Parathyroid adenoma (tissue), 2 donors: Measurements from ENCODE around the gene NRXN3.

ENCODE experiments used
- H2AFZ ChIP-seq: fragments of 300-600 bp; sonication (generic); one replicate; pipeline ENCODE4 v1.7.0; 2017; ENCODE audit warnings: antibody characterized with exemption, mild to moderate bottlenecking
- H3K27ac ChIP-seq: fragments of 300-600 bp; sonication (generic); one replicate; pipeline ENCODE4 v1.7.0; 2017
- H3K27me3 ChIP-seq: fragments of 300-600 bp; sonication (generic); one replicate; pipeline ENCODE4 v1.7.0; 2017; ENCODE audit warnings: low read length; ENCODE audit not compliant: control insufficient read depth, insufficient read depth
- H3K36me3 ChIP-seq: fragments of 300-600 bp; sonication (generic); one replicate; pipeline ENCODE4 v1.7.0; 2017; ENCODE audit warnings: low read length; ENCODE audit not compliant: control insufficient read depth, insufficient read depth
- H3K4me1 ChIP-seq: fragments of 300-600 bp; sonication (generic); one replicate; pipeline ENCODE4 v1.7.0; 2017; ENCODE audit warnings: control low read depth
- H3K4me2 ChIP-seq: fragments of 300-600 bp; sonication (generic); one replicate; pipeline ENCODE4 v1.7.0; 2017; ENCODE audit warnings: low read length
- H3K4me3 ChIP-seq: fragments of 300-600 bp; sonication (generic); one replicate; pipeline ENCODE4 v1.7.0; 2017; ENCODE audit warnings: low read depth, low read length
- H3K79me2 ChIP-seq: fragments of 300-600 bp; sonication (generic); one replicate; pipeline ENCODE4 v1.7.0; 2017; ENCODE audit warnings: control low read depth
- H3K9ac ChIP-seq: fragments of 300-600 bp; sonication (generic); one replicate; pipeline ENCODE4 v1.7.0; 2017; ENCODE audit warnings: mild to moderate bottlenecking
- H3K9me3 ChIP-seq: fragments of 300-600 bp; sonication (generic); one replicate; pipeline ENCODE4 v1.7.0; 2017; ENCODE audit warnings: low read length; ENCODE audit not compliant: control insufficient read depth
- TF ChIP-seq, protein P1 (sequence below): fragments of 300-600 bp; sonication (generic); IDR thresholded peaks from one replicate; pipeline ENCODE4 v1.7.0; 2017; ENCODE audit warnings: antibody characterized with exemption, mild to moderate bottlenecking
- donor health status: primary hyperparathyroidism.

Gene NRXN3

DNA sequence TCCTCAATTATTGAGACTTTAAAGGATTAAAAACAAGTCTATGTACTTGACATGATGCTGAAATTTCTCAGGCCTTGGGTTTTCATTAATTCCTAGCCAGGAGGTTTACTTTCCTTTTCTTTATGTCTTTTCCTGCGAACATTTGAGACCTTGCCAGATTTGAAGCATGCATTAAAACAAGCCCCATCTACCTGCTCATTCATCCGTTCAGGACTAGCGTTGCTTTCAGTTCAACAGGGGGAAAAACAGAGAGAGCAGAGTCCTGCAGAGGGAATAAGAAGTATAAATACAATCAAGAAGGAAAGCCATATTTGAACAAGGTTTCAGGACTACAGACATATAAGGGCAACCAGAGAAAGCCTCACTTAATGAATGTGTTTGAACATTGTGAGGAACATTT is 1498.8 kb downstream of the NRXN3 start:
- no peaks in the 10 kb centered on the region for H3K9me3 ChIP-seq
- H3K9ac ChIP-seq: no peak overlapping the region
- no peaks in the 10 kb centered on the region for H3K79me2 ChIP-seq
- H3K36me3 ChIP-seq: no peaks in the 10 kb centered on the region
- no peaks in the 10 kb centered on the region for H3K27me3 ChIP-seq
- TF ChIP-seq, protein P1, sequence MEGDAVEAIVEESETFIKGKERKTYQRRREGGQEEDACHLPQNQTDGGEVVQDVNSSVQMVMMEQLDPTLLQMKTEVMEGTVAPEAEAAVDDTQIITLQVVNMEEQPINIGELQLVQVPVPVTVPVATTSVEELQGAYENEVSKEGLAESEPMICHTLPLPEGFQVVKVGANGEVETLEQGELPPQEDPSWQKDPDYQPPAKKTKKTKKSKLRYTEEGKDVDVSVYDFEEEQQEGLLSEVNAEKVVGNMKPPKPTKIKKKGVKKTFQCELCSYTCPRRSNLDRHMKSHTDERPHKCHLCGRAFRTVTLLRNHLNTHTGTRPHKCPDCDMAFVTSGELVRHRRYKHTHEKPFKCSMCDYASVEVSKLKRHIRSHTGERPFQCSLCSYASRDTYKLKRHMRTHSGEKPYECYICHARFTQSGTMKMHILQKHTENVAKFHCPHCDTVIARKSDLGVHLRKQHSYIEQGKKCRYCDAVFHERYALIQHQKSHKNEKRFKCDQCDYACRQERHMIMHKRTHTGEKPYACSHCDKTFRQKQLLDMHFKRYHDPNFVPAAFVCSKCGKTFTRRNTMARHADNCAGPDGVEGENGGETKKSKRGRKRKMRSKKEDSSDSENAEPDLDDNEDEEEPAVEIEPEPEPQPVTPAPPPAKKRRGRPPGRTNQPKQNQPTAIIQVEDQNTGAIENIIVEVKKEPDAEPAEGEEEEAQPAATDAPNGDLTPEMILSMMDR: no peak
- no peak overlapping the region for H3K27ac ChIP-seq
- H3K4me3 ChIP-seq: no peak overlapping the region
- H2AFZ ChIP-seq: no peak overlapping the region
- H3K4me1 ChIP-seq: no peaks in the 10 kb centered on the region
- no peak overlapping the region for H3K4me2 ChIP-seq

DNA sequence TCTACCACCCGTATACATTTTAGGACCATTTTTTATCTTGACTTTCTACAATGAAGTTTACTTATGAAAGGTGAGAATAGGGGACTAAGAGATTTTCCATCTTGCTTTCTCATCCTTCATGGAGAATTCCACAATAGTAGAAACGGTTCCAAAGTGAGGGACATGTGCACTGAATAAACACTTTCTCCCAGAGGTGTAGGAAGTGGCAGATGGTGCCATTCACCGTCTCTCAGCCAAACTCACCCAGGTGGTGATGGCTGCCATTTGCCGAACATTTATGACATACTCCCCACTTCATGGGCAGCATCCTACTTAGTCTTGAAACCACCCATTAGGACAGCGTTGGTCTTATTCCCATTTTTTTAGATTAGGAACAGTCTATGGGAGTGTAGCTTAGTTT is 1500.6 kb downstream of the NRXN3 start:
- no peak overlapping the region for H3K4me2 ChIP-seq
- H2AFZ ChIP-seq: no peak overlapping the region
- H3K9ac ChIP-seq: no peak overlapping the region
- H3K79me2 ChIP-seq: peaks cover 3% of the 10 kb centered on the region
- H3K27me3 ChIP-seq: no peaks in the 10 kb centered on the region
- TF ChIP-seq, protein P1: no peak
- no peaks in the 10 kb centered on the region for H3K9me3 ChIP-seq
- H3K36me3 ChIP-seq: no peaks in the 10 kb centered on the region
- no peak overlapping the region for H3K27ac ChIP-seq
- no peaks in the 10 kb centered on the region for H3K4me1 ChIP-seq
- no peak overlapping the region for H3K4me3 ChIP-seq

DNA sequence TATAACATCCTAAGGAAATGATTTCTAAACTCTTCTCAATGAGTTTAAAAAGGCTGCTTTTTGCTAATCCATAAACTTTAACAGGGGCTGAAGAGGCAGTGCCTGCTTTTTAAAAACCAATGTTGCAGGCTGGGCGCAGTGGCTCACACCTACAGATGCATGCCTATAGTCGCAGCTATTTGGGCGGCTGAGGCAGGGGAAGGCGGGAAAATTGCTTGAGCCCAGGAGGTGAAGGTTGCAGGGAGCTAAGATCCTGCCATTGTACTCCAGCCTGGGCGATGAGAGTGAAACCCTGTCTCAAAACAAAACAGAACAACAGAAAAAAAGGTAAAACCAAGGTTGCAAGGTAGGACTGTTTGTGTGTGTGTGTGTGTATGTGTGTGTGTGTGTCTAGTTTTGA is 1509.9 kb downstream of the NRXN3 start:
- no peaks in the 10 kb centered on the region for H3K27me3 ChIP-seq
- no peak overlapping the region for H3K4me2 ChIP-seq
- no peaks in the 10 kb centered on the region for H3K4me1 ChIP-seq
- no peak overlapping the region for H3K27ac ChIP-seq
- TF ChIP-seq, protein P1: no peak
- H3K36me3 ChIP-seq: no peaks in the 10 kb centered on the region
- no peak overlapping the region for H2AFZ ChIP-seq
- no peak overlapping the region for H3K4me3 ChIP-seq
- no peaks in the 10 kb centered on the region for H3K79me2 ChIP-seq
- H3K9ac ChIP-seq: no peak overlapping the region
- H3K9me3 ChIP-seq: no peaks in the 10 kb centered on the region

DNA sequence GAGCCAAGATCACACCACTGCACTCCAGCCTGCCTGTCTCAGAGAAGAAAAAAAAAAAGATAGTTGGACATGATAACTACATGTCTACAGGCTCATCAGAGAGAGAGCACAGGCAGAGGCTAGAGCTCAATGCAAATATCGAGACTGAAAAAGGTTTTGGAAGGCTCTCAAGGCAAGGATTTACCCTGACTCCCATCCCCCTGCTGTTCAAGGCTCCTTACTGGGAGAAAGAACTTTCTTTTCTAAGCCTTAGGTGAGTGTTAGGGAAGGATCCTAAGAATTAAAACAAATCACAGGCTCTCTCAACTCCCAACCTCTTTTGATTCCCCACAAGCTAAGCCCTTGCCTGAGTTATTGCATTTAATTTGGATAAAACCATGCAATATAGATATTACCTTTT is 1516.0 kb downstream of the NRXN3 start:
- Histone ChIP-seq H3K4me3 (no peak overlapping the region), H2AFZ (no peak overlapping the region), H3K79me2 (peaks cover 4% of the 10 kb centered on the region), H3K27me3 (no peaks in the 10 kb centered on the region), H3K9me3 (no peaks in the 10 kb centered on the region), H3K36me3 (no peaks in the 10 kb centered on the region), H3K27ac (no peak overlapping the region), H3K9ac (no peak overlapping the region), H3K4me1 (no peaks in the 10 kb centered on the region), H3K4me2 (no peak overlapping the region)
- TF ChIP-seq, protein P1: no peak

DNA sequence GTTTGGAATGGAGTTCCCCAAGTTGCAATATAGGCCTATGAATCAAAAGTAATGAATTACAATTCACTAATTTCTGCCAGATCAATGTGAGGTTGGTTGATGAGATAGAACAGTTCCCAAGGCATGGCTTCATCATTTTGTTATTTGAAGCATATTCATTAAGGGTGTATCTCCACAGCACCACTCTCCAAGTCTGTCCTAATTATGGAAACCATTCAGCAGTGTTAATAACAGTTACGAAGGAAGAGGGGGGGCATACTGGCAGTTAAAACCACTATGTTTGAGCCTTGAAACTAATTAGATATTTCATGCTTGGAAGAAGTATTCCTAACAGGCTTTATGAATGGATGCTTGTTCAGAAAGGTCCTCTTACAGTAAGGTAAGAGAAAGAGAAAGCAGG is 1520.8 kb downstream of the NRXN3 start:
- H3K27ac ChIP-seq: no peak overlapping the region
- TF ChIP-seq, protein P1: no peak
- H3K79me2 ChIP-seq: peaks cover 4% of the 10 kb centered on the region
- no peak overlapping the region for H3K9ac ChIP-seq
- no peaks in the 10 kb centered on the region for H3K4me1 ChIP-seq
- H3K36me3 ChIP-seq: no peaks in the 10 kb centered on the region
- H3K9me3 ChIP-seq: no peaks in the 10 kb centered on the region
- no peak overlapping the region for H3K4me2 ChIP-seq
- no peak overlapping the region for H3K4me3 ChIP-seq
- H3K27me3 ChIP-seq: no peaks in the 10 kb centered on the region
- no peak overlapping the region for H2AFZ ChIP-seq
